Trophoblast cell (in vitro differentiated cells and primary cell): ENCODE data around the gene ERBB2.
A peak's percentile ranks its signal among the peaks of the same experiment; 100 is the strongest.

Experiments
- DNase-seq, 2 donors: peaks; one replicate each; pipeline ENCODE4 v3.0.0-alpha.2; 2016
- H2AFZ ChIP-seq: 2 replicates; pipeline ENCODE4 v1.6.1; 2013; ENCODE audit warnings: low read length, moderate library complexity, mild to moderate bottlenecking; ENCODE audit not compliant: insufficient read depth, poor library complexity
- H2AK5ac ChIP-seq: 2 replicates; pipeline ENCODE4 v1.6.1; 2013; ENCODE audit warnings: mild to moderate bottlenecking, low read length
- H2BK120ac ChIP-seq: 2 replicates; pipeline ENCODE4 v1.6.1; 2013; ENCODE audit warnings: low read length, mild to moderate bottlenecking, moderate library complexity; ENCODE audit not compliant: insufficient read depth, poor library complexity
- H2BK12ac ChIP-seq: 2 replicates; pipeline ENCODE4 v1.6.1; 2013; ENCODE audit warnings: mild to moderate bottlenecking, low read length, moderate library complexity
- H2BK5ac ChIP-seq: 2 replicates; pipeline ENCODE4 v1.6.1; 2013; ENCODE audit warnings: low read length, low read depth, moderate library complexity, mild to moderate bottlenecking; ENCODE audit not compliant: poor library complexity
- H3K14ac ChIP-seq: 2 replicates; pipeline ENCODE4 v1.6.1; 2013; ENCODE audit warnings: mild to moderate bottlenecking, low read length
- H3K18ac ChIP-seq: 2 replicates; pipeline ENCODE4 v1.6.1; 2013; ENCODE audit warnings: mild to moderate bottlenecking, low read length
- H3K23ac ChIP-seq: 2 replicates; pipeline ENCODE4 v1.6.1; 2013; ENCODE audit warnings: low read length
- H3K27ac ChIP-seq: 2 replicates; pipeline ENCODE4 v1.5.1; 2013; ENCODE audit warnings: low read depth, mild to moderate bottlenecking, inconsistent platforms, low read length, moderate library complexity
- H3K27me3 ChIP-seq: 2 replicates; pipeline ENCODE4 v1.6.1; 2013; ENCODE audit warnings: inconsistent platforms, mild to moderate bottlenecking, low read length, moderate library complexity; ENCODE audit not compliant: insufficient read depth
- H3K36me3 ChIP-seq, 2 experiments: 1 replicate in 1 of 2; 2 replicates in 1 of 2; pipeline ENCODE4 v1.6.1; 2013; ENCODE audit warnings: low read length in 2 of 2, mild to moderate bottlenecking in 2 of 2, moderate library complexity in 1 of 2; ENCODE audit not compliant: insufficient read depth in 2 of 2, control insufficient read depth in 1 of 2
- H3K4ac ChIP-seq: 2 replicates; pipeline ENCODE4 v1.6.1; 2013; ENCODE audit warnings: low read depth, mild to moderate bottlenecking, low read length, moderate library complexity
- H3K4me1 ChIP-seq, 2 experiments: 1 replicate in 1 of 2; 2 replicates in 1 of 2; pipeline ENCODE4 v1.6.1; 2013; ENCODE audit warnings: low read length in 2 of 2, mild to moderate bottlenecking in 2 of 2, moderate library complexity in 1 of 2; ENCODE audit not compliant: insufficient read depth in 2 of 2, control insufficient read depth in 1 of 2
- H3K4me2 ChIP-seq: 2 replicates; pipeline ENCODE4 v1.6.1; 2013; ENCODE audit warnings: inconsistent platforms, mild to moderate bottlenecking, low read length, moderate library complexity
- H3K4me3 ChIP-seq: 2 replicates; pipeline ENCODE4 v1.5.1; 2013; ENCODE audit warnings: mild to moderate bottlenecking, low read depth, low read length, inconsistent platforms
- H3K79me1 ChIP-seq: one replicate; pipeline ENCODE4 v1.6.1; 2013; ENCODE audit warnings: low read length
- H3K79me2 ChIP-seq: 2 replicates; pipeline ENCODE4 v1.6.1; 2013; ENCODE audit warnings: low read length, mild to moderate bottlenecking; ENCODE audit not compliant: control insufficient read depth, insufficient read depth, poor library complexity
- H3K9ac ChIP-seq: 2 replicates; pipeline ENCODE4 v1.6.1; 2013; ENCODE audit warnings: mild to moderate bottlenecking, low read length
- H3K9me3 ChIP-seq: 2 replicates; pipeline ENCODE4 v1.6.1; 2013; ENCODE audit warnings: low read depth, mild to moderate bottlenecking, control low read depth, inconsistent platforms, low read length; ENCODE audit not compliant: insufficient read depth
- H4K12ac ChIP-seq: 2 replicates; pipeline ENCODE4 v1.6.1; 2013; ENCODE audit warnings: low read depth, mild to moderate bottlenecking, low read length, moderate library complexity
- H4K8ac ChIP-seq: 2 replicates; pipeline ENCODE4 v1.6.1; 2013; ENCODE audit warnings: low read depth, mild to moderate bottlenecking, low read length, moderate library complexity
- H4K91ac ChIP-seq: one replicate; pipeline ENCODE4 v1.6.1; 2013; ENCODE audit warnings: low read depth, mild to moderate bottlenecking, low read length, moderate library complexity
- WGBS: extraction: QIAGEN DNeasy Blood & Tissue Kit; methylation state at CpG from one replicate; pipeline ENCODE4 v1.1.7; 2013; ENCODE audit warnings: missing lambda C conversion rate; ENCODE audit not compliant: insufficient read length, insufficient coverage; ENCODE audit errors: extremely low coverage; 5-methylcytosine and 5-hydroxymethylcytosine counted together

ERBB2 gene

DNA sequence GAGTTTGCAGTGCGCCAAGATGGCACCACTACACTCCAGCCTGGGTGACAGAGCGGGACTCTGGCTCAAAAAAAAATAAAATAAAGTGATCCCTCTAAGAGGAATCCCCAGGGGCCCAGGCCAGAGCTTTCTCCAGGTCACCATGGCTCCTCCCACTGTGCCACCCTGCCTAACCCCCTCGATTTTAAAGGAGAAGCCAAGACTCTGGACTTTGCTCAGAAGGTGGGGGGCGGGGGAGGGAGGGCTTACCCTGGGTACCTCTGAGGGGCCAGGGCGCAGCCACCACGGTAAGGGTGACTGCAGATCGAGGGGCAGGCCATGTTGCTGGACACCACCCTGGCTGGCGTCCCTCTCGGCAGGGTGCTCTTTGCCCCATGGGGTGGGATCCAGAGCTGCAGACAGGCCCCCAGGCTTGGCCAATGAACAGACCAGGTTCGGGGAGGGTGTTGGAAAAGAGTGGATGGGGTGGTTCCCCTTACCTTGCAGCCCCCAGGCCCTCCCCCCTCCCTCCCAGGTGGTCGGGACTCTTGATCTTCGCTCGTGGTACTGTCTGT lies 37.4 kb downstream of the ERBB2 start:
- Histone ChIP-seq H3K23ac (no peak overlapping the region), H3K36me3 (peaks cover 0 to 3% of the 10 kb centered on the region in 2 experiments), H2BK5ac (no peak overlapping the region), H2BK12ac (no peak overlapping the region), H3K27me3 (no peaks in the 10 kb centered on the region), H2AFZ (no peak overlapping the region), H3K27ac (no peak overlapping the region), H3K9ac (no peak overlapping the region), H2BK120ac (no peak overlapping the region), H3K4me2 (peak overlapping the region; percentile 85), H2AK5ac (no peak overlapping the region), H3K79me2 (peaks cover 8% of the 10 kb centered on the region), H3K18ac (no peak overlapping the region), H3K4me3 (peak overlapping the region; percentile 57), H3K14ac (no peak overlapping the region), H4K8ac (no peak overlapping the region), H3K9me3 (no peaks in the 10 kb centered on the region), H3K79me1 (peaks cover 18% of the 10 kb centered on the region), H3K4ac (no peak overlapping the region), H3K4me1 (peaks cover 12 to 28% of the 10 kb centered on the region in 2 experiments), H4K12ac (no peak overlapping the region), H4K91ac (no peak overlapping the region)
- no CpG with 5 or more reads among the region's 13 CpGs for WGBS
- DNase-seq, result no peak

DNA sequence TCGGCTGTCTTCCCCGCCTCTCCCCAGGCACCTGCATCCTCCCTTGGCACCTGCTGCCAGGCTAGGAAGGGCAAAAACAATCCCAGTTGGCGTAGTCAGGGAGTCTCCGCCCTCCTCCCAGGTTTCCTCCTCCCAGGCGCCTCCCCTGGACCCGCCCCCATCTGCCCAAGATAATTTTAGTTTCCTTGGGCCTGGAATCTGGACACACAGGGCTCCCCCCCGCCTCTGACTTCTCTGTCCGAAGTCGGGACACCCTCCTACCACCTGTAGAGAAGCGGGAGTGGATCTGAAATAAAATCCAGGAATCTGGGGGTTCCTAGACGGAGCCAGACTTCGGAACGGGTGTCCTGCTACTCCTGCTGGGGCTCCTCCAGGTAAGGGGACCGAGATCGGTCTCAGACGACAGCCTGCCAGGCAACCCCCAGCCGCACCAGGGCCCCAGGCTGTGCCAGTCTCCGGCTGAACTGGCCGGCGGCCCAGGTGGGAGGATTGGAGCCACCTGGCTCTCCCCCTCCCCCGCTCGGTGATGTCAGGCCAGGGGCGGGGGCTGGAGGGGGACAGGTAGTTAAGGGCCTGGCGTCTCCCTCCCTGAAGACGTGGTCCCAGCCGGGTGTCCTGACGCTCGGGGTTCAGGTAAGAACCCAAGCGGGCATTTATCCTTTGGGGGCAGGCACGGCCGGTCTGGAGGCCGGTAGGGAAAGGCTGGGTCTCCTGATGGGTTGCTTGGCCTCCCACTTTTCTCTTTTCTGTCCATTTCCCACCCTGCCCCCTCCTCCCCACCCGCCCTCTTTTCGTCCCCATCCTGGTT lies 38.1 kb downstream of the ERBB2 start, which contains the start of gene GRB7:
Gene GRB7 (plus strand): TSS at position 179 of the 808 bp plus-strand sequence. CDS start 4,364 bp downstream, outside the sequence.
- Histone ChIP-seq H3K4ac (no peak within 1 kb of the TSS), H4K12ac (peak within 1 kb of the TSS; percentile 7), H3K9me3 (no peaks in the 10 kb centered on the region), H3K9ac (no peak within 1 kb of the TSS), H3K79me1 (peaks cover 18% of the 10 kb centered on the region), H3K4me1 (peaks cover 12 to 28% of the 10 kb centered on the region in 2 experiments), H2BK5ac (peak within 1 kb of the TSS; percentile 25), H2BK120ac (peak within 1 kb of the TSS; percentile 15), H3K79me2 (peaks cover 8% of the 10 kb centered on the region), H3K4me3 (peak within 1 kb of the TSS; percentile 57), H4K91ac (peak within 1 kb of the TSS; percentile 50), H2AK5ac (no peak within 1 kb of the TSS), H3K27me3 (no peaks in the 10 kb centered on the region), H3K23ac (no peak within 1 kb of the TSS), H3K36me3 (peaks cover 3 to 7% of the 10 kb centered on the region in 2 experiments), H3K14ac (peak within 1 kb of the TSS; percentile 49), H2AFZ (peak within 1 kb of the TSS; percentile 43), H3K18ac (peak within 1 kb of the TSS; percentile 10), H2BK12ac (no peak within 1 kb of the TSS), H3K27ac (no peak within 1 kb of the TSS), H4K8ac (peak within 1 kb of the TSS; percentile 46), H3K4me2 (peak within 1 kb of the TSS; percentile 85)
- peak; percentile 66 to 74 for DNase-seq
- no CpG with 5 or more reads among the region's 34 CpGs for WGBS

DNA sequence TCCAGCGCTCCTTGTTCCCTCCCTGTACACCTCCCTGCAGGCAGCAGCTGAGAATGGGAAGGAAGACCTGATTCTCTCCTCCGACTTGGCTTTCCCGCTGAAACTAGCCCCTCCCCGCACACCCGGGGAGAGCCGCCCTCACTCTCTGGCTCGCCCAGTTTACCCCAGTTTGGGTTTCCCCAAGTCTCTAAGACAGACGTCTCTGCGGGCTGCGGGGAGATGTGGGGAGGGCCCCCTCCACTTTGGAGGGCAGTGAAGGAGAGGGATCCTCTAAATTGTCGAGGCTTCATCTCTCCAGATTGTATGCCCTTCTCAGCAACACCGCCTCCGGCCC lies 38.7 kb downstream of the ERBB2 start:
- Histone ChIP-seq H3K4me1 (peaks cover 12 to 28% of the 10 kb centered on the region in 2 experiments), H3K27ac (no peak overlapping the region), H3K4ac (no peak overlapping the region), H2BK5ac (no peak overlapping the region), H4K91ac (peak overlapping the region; percentile 50), H3K79me2 (peaks cover 8% of the 10 kb centered on the region), H3K18ac (no peak overlapping the region), H2AFZ (peak overlapping the region; percentile 30), H2BK120ac (no peak overlapping the region), H3K9ac (no peak overlapping the region), H3K23ac (no peak overlapping the region), H4K8ac (peak overlapping the region; percentile 21), H2BK12ac (no peak overlapping the region), H3K79me1 (peaks cover 18% of the 10 kb centered on the region), H3K4me2 (peak overlapping the region; percentile 85), H2AK5ac (no peak overlapping the region), H3K27me3 (no peaks in the 10 kb centered on the region), H3K9me3 (no peaks in the 10 kb centered on the region), H4K12ac (no peak overlapping the region), H3K4me3 (peak overlapping the region; percentile 6), H3K14ac (no peak overlapping the region), H3K36me3 (peaks cover 8 to 11% of the 10 kb centered on the region in 2 experiments)
- peak; percentile 52 to 74 for DNase-seq
- WGBS, result no CpG with 5 or more reads among the region's 13 CpGs

DNA sequence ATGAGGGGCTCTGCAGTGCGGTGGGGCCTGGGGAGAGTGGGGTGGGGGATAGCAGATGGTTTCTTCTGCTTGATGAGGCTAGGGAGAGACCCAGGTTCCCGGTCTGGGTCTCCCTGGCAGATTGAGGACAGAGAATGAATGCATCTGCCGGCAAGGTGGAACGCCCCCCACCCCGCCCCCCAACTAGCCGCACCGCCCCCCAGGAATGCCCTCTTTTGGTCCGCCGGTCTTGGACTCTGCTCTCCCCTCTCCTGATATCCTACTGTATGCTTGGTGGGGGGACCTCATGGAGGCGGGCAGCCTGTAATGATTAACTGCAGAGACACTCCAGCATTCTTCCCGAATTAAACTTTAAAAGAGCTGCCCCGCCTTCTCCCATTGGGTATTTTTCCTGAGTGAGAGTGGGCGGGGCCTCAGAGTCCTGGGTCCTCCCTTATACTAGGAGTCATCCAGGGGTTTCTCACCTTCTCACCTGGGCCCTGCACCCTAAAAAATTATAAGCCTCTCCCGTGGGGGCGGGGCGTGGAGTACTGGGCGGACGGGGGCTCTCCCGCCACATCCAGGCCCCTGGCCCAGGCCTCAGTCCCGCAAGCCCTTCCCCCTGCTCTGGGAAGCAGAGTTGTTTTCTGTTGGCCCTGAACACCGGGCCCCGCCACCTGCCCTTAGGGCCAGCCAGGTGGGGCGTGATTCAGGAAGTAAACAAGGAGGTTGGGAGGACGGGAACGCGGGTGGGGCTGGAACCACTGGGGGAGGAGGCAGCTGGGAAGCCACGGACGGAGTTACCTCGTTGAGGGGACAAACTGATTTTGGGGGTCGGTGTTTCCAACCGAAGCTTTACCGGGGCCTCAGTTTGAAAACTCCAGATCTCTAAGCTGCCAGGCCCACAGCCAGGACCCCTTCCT lies 39.4 kb downstream of the ERBB2 start:
- Histone ChIP-seq H2BK120ac (peak overlapping the region; percentile 69), H3K14ac (peak overlapping the region; percentile 86), H2BK12ac (peak overlapping the region; percentile 37), H4K12ac (peak overlapping the region; percentile 59), H3K23ac (no peak overlapping the region), H3K9me3 (no peaks in the 10 kb centered on the region), H3K4me2 (peak overlapping the region; percentile 85), H3K4ac (peak overlapping the region; percentile 57), H4K8ac (peak overlapping the region; percentile 87), H2AFZ (peak overlapping the region; percentile 77), H2AK5ac (peak overlapping the region; percentile 85), H2BK5ac (peak overlapping the region; percentile 25), H3K79me1 (peaks cover 18% of the 10 kb centered on the region), H3K27me3 (no peaks in the 10 kb centered on the region), H3K4me3 (peak overlapping the region; percentile 38), H3K18ac (peak overlapping the region; percentile 76), H3K79me2 (peaks cover 8% of the 10 kb centered on the region), H3K36me3 (peaks cover 9 to 12% of the 10 kb centered on the region in 2 experiments), H3K27ac (no peak overlapping the region), H3K9ac (no peak overlapping the region), H4K91ac (peak overlapping the region; percentile 87), H3K4me1 (peaks cover 12 to 28% of the 10 kb centered on the region in 2 experiments)
- no CpG with 5 or more reads among the region's 32 CpGs for WGBS
- peak; percentile 84 to 86 for DNase-seq
